IPS-18c (cell line): ENCODE data around the gene CDK6.

Source experiments
- H3K4me3 ChIP-seq: 2 replicates; pipeline ENCODE4 v1.7.0; 2013; ENCODE audit warnings: low read depth, mild to moderate bottlenecking, low read length, moderate library complexity; ENCODE audit not compliant: insufficient read depth
- H3K9me3 ChIP-seq: one replicate; pipeline ENCODE4 v1.6.1; 2013; ENCODE audit warnings: mild to moderate bottlenecking, low read length, moderate library complexity; ENCODE audit not compliant: control insufficient read depth, insufficient read depth

The CDK6 gene

DNA sequence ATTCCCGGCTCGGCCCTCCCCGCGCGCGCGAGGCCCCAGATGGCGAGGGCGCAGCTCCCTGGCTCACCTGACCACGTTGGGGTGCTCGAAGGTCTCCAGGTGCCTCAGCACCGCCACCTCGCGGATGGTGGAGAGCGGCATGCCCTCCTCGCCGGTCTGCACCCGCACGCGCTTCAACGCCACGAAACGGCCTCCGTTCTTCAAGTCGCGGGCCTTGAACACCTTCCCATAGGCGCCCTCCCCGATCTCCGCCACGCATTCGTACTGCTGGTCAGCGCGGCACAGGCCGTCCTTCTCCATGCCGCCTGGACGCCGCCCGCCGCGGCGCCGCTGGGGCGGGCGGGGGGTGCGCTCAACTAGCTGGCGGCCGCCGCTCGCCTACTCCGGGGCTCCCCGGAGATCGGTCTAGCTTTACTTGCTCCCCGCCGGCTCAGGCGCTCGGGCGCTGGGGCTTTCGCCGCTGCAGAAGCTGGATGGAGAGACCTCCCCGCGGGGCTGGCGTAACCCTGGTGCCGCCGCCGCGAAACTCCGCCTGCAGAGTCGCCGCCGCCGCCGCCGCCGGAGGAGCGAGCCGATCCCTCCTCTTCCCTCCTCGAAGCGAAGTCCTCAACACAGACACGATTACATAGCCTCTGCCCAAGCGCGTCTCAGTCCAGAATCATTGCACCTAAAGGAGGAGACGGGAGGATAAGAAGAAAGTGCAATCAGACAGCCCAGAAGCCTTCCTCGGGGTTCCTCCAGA is 3.2 kb downstream of the CDK6 start:
- peak overlapping the region; percentile 78 for H3K4me3 ChIP-seq
- no peaks in the 10 kb centered on the region for H3K9me3 ChIP-seq

DNA sequence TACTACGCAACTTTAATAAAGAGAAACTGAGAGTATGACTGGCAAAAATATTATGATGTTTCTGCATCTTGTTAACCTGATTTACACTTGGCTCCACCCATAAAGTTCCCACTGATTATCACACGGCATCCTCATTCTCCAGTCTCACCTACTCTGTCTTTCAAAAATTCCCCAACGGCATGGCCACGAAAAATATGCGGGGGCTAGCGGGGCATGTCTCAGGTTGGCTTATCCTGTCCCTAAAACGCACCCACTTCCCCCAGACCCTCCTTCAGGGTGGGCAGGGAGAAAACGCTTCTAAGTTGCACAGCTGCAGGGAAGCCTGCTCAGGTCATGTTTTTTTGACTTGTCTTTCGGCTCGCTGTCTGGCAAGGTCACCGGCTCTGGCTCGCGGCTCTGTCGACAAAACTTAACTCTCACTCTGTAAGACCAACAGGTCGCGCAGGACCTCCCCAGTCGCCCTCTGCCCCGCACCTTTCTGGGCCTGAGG is 3.8 kb downstream of the CDK6 start:
- peak overlapping the region; percentile 78 for H3K4me3 ChIP-seq
- no peaks in the 10 kb centered on the region for H3K9me3 ChIP-seq

DNA sequence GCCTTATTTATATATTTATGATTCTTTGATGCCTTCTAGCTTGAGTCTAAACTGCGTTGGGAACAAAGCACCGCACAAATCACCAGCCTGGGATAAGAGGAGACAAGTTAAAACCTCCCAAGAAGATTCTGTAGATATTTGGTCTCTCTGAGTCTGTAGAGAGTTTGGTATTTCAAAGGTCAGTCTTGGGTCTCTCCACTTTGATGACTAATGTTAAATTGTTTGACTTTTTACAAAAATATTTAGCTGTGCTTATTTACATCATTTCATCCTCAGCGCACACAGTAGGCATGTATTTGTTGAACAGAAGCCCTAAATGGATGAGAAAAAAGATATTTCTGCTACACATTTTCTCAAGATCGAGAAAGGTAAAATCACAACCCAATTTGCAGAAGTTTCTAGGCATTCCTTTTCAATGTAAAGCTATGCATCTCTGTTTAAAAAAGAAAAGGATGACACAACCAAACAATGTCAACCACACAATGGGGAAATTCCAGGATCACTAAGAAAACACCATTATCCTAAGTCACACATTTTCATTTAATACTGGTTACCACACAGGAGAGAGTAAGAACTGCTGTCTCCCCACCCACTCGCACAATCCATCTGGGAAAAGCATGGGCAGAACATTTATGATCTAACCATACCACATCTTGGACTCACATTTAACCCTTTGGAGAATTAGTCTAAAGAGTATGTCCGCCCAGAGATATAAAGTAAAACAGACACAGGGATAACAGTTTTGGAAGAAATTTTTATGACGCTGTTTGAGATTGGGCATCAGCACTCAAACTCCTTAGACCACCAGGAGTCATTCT is 4.4 kb downstream of the CDK6 start:
- Histone ChIP-seq H3K9me3 (no peaks in the 10 kb centered on the region), H3K4me3 (peak overlapping the region; percentile 78)

DNA sequence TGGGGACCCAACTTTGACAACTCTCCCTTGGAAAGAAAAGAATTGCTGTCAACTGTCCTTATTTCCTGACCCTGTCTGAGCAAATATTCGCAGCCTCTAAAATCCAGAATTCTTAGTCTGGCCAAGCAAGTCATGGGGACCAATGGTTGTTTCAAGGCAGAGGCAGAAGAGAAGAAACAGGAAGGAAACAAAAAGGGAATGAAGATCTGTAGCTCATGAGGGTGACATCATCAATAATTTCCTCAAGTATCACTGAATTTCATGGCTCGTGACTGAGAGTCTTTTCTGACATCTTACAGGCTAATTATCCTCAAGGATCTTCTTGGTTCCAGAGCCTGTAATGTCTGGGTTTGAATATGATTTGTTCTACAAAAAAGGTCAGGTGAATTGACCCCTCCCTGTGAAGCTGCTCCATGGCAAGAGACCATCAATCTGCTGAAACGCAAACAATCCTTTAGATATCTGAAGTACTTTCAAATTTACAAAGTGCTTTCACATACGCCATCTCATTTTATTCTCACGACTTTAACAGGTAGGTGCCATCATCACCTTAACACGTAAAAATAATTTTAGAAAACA is 5.8 kb downstream of the CDK6 start:
- Histone ChIP-seq H3K9me3 (no peaks in the 10 kb centered on the region), H3K4me3 (no peak overlapping the region)

DNA sequence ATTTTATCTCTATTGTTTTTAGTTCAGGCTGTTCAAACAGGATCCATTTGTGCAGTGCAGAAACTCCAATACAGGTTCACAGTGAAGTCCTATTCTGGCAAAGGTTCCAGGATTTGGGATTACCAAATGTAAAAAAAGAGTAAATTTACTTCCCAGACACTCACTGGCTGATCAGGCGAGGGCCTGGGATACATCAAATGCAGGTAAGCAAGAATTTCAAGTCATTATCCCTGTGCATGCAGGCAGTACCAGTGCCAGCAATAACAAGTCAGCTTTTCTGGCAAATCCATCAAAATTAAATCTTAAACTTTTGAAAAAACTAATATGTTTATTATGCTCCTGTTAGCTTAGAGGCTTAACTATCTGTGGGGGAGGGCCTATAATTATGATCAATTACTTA is 6.3 kb downstream of the CDK6 start:
- H3K9me3 ChIP-seq: no peaks in the 10 kb centered on the region
- H3K4me3 ChIP-seq: no peak overlapping the region

DNA sequence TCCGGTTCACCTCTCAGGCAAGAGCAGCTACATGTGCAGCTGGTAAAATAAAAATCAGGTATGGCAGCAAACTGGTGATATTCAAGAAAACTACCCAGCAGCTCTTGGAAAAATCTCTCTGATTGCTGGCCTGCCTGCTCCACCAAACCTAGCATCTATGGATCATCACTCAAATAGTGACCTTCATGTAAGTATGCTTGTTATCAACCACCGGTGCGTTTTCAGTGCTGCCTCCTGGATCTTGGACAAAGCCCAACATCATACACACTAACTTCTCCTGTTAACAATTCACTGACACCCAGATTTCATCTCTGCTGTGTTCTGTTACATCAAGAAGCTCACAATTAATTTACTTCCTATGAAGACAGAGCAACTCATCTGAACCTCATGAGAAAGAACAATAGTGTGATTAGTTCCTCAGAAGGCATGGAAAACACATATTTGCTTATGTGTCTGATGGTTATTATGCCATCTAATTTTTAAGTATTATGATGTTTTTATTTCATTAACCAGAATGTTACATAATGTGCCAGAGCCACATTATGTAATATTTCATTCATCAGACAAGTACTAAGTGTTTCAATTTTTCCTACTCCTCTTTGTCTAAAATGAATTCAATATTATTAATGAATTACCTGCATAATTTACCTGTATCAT is 8.8 kb downstream of the CDK6 start:
- Histone ChIP-seq H3K9me3 (no peaks in the 10 kb centered on the region), H3K4me3 (no peak overlapping the region)

DNA sequence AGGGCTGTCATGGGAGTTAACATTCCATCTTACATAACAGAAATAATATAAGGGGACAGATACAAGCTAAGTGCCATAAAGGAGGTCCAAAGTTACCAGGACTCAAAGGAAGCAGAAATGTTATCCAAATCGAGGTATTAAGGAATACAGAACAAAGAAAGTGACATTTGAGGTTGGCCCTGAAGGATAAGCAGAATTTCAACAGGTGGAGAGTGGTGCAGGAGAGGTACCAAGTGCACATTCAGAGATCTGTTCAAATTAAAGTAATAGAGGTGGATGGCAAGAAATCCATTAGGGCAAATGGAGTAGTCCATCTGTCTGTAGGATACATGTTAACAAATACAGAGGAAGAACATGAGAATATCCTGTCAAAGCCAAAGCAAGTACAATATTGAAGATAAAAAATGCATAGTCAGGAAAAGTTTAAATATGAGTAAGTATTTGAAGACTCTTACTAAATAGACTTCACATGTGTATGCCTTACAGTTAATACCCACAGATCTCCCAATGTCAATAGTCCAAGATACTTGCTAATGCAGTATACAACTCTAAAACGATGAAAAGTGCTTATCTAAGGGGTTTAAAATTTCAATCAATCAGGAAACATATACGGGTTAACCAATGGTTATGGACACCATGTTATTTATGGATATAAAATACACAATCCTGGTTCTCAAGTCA is 10.0 kb downstream of the CDK6 start:
- H3K9me3 ChIP-seq: no peaks in the 10 kb centered on the region
- H3K4me3 ChIP-seq: no peak overlapping the region

DNA sequence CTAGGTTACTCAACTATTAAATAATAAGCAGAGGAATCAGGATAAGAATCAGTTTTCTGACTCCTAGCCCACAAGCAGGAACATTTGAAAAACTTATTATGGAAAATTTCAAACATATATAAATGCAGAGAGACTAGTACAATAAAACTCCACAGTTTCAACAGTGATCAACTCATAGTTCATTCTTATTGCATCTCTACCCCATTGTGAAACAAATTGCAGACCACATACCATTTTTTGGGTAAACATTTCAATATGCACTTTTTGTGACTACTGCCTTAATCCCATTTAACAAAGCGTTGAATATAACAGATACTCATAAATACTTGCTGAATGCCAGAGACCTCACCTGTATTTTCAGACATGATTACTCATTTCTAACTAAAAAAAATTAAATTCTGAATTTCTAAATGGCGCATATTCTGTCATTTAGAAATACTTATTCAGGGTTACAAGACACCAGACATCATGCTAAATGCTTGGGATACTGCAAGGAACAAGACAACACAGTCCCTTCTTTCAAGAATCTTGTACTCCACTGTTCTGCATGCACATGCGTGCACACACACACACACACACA is 11.4 kb downstream of the CDK6 start:
- H3K4me3 ChIP-seq: no peak overlapping the region

DNA sequence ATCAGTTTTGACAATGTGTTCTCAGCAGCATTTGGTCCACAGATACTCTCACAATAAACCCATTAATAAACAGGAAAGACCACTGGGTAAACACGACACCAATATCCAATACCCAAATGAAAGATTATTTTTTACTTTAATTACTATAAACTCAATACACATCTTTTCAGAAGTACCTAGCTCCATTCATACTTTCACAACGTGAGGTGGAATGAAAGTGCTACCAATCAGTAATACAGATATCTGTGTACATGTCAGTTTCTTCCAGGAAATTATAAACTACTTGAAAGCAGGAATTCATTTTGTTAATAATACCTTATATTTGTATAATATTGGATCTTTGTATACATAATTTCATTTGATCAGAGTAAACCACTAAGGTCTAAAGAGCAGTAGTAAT is 11.9 kb downstream of the CDK6 start:
- no peaks in the 10 kb centered on the region for H3K9me3 ChIP-seq
- H3K4me3 ChIP-seq: no peak overlapping the region

More for the DNA sequence above, 11.4 kb downstream of the CDK6 start:
- H3K9me3 ChIP-seq: no peaks in the 10 kb centered on the region

DNA sequence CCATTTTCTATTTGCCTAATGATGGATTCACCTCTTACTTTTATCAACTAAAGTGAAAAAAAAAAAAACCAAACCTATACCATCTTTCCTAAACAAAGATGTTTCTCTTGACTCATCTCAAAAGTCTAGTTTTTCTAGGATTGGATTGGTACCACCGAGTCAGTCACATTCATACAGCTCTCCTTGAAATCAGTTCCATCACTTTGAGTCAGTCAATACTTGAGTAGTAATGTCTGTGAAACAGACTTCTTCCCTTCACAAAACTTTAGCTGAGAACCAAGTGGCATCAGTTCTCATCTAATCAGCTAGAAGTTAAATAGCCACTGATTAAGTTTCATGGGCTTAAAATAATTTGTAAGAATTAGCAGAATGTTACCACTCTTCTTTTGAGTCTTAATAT is 13.3 kb downstream of the CDK6 start:
- no peak overlapping the region for H3K4me3 ChIP-seq
- no peaks in the 10 kb centered on the region for H3K9me3 ChIP-seq

DNA sequence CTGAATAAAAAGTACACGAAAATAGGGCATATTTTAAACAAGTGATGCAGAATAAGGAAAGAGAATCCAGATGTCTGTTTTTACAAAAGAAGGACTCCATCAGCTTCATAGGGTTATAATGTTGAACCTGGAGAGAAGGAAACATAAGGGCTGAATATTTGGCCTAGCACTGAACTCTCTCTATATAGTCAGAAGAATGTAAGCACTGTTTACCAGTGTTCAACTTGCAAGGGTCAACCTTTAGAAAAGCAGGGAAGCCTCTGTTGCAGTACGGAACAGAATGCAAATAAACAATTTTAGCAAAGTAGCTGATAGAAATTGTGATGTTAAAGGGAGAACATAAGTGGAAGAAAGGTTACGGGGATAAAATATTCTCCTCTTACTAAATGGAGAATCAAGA is 16.2 kb downstream of the CDK6 start:
- Histone ChIP-seq H3K9me3 (no peaks in the 10 kb centered on the region), H3K4me3 (no peak overlapping the region)

DNA sequence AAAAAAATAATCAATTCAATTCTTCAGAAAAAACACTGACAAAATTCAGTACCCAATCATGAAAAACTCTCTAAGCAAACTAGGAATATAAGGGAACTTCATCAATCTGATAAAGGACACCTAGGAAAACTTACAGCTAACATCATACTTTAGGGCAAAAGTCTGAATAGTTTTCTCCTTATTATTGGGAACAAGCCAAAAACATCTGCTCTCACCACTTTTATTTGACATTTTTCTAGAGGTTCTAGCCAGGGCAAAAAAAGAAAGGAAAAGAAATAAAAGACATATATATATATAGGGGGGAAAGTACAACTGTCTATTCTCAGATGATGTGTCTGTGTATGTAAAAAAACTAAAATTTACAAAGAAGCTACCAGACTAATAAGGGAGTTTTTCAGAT is 19.0 kb downstream of the CDK6 start:
- Histone ChIP-seq H3K9me3 (no peaks in the 10 kb centered on the region), H3K4me3 (no peak overlapping the region)

DNA sequence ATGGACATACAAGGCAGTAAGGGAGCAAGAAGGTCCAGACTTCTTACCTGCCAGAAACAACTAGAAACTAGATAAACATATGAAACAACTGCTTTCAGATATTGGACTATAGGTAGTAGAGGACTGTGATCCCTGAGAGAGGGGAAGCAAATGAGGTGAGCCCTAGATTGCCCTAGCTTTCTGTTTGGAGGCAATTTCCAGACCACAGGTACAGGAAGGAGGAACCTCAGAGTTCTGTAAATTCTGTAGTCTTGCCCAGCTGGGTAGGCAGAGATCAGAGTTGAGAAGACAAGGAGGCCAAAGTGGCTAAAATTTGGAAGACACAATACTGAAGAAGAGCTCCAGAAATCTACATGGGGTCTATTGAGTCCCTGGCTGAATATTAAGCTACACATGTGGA is 21.0 kb downstream of the CDK6 start:
- H3K4me3 ChIP-seq: no peak overlapping the region
- no peaks in the 10 kb centered on the region for H3K9me3 ChIP-seq

DNA sequence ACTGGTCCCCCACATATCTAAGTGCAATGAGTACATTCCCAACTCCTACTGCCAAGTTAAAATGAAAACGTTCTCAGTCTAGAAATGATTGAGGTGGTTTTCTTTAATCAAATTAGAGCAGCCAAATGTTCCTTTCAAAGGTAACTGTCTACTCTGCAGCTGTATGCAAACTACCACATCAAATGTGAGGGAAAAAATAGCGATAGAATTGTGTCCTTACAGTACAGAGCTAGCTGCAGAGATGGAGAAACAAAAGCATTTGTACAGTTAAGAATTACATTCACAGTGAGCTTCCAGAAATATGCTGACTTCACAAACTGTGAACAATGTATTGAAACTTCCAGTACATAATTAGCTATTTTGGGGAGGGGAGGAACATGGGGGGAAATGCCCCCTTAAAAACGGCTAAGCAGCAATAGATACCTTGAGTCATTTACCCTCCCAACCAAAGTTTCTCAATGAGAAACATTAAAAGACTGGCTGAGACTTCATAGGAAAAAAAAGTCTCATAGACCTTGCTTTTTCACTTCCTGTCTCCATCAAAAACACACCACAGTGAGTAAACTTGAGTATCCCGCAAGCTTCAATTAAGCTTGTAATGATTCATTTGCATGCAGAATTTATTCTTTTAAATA is 22.9 kb downstream of the CDK6 start:
- no peak overlapping the region for H3K4me3 ChIP-seq
- H3K9me3 ChIP-seq: no peaks in the 10 kb centered on the region

DNA sequence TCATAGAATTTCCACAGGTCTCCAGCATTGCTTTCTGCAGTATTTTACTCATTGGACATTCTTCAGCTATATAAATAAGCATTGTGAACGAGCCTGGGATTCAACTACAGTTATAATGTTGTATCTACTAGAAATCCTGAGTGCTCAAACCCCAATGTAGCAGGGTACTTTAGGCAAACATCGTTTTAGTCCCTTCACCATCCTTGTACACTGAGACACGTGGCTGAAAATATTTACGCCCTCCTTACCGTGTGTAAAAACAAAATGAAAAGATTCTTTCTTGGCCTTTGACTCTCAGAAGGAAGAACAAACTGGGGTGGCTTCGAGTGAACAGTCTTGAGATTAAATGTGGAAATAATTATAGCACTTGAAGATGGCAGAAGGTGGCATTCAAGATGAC is 25.2 kb downstream of the CDK6 start:
- Histone ChIP-seq H3K4me3 (no peak overlapping the region), H3K9me3 (no peaks in the 10 kb centered on the region)

DNA sequence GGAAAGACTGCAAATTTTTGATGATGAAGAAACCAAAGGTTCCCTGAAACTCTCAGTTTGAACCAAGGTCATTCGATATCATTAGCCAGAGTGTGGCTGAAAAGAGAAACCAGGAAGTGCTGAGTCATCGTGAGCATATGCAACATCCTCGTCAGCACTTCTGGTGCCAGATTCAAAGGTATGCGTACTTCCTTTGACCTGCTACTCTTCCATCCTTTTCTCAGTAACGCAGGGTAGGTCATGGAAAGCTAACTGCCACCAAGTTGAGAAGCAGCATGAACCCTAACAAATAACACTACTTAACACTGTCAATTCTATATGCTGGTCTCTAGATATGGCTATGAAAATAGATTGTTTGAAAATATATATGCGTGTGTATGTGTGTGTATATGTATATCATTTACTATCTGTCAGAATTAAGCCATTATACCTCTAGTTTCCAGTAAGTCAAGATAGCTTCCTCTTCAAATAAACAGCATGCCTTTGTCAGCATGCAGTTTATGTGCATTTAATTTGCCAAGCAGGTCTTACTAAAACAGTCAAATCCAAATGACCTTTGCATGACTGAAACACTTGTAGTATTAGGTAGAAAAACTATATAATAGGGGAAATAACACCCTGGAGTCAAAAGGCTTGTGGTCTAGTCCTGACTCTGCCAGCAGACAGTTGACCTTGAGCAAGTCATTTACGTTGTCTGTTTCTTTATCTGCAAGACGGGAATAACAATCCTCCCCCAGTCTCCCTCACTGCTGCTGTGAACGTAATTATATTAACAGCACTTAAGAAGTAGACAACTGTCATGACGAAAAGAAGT is 26.4 kb downstream of the CDK6 start:
- no peak overlapping the region for H3K4me3 ChIP-seq
- no peaks in the 10 kb centered on the region for H3K9me3 ChIP-seq
